Measurements from ENCODE around the gene LGALS1. TPM values are rescaled to one million over a fixed set of nuclear protein-coding genes. Genes with fewer than 3 reads are reported as not detected.

The LGALS1 gene
- total and polyA plus RNA-seq, 9 of the 15 experiments (the other 6 are each of a cell fraction or from before 2014, with no cell fraction given): 160 to 800 (median 330) TPM

GRCh38 chr22:37634417-37634924, 41.0 kb upstream of the LGALS1 start (continued):
- TF ChIP-seq MNT (conservative IDR thresholded peaks at IDR 0.05) (no peak), GTF2F1 (IDR thresholded peaks at IDR 0.05; ENCODE audit: low read depth, low read length) (no peak)

DNA sequence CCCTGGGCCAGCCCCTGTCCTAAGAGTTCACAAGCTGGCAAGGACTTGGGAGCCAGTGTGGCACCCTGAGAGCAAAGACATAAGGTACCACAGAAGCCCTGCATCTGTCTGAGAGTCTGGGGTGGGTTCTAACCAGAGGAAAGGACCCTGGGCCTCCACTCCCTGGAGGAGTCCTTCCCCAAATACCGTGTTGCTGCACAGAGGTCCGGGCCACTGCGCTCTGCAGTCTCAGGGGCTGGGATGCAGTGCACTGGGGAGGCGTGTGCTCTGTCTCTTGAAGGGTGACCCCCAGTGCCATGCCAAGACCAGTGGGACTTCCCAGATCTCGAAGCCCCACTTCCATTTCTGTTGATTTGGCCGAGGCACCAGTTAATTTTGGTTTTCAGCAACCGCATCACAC, 40.3 kb upstream of the LGALS1 start:
- 90% methylated on average over 7 of the region's 7 CpGs for WGBS (ENCODE audit: insufficient coverage, low coverage, missing lambda C conversion rate)
- H3K4me2 ChIP-seq (ENCODE audit: insufficient read depth, low read length): no peak overlapping the region
- no peaks in the 10 kb centered on the region for H3K27me3 ChIP-seq (ENCODE audit: control insufficient read depth in 2 of 2, insufficient read depth in 2 of 2, low read length in 2 of 2)
- no peaks in the 10 kb centered on the region for H3K9me3 ChIP-seq (replicated peaks; ENCODE audit: control insufficient read depth, insufficient read depth, low read depth, low read length)
- H2AFZ ChIP-seq (ENCODE audit: low read depth, low read length): no peak overlapping the region
- H3K9ac ChIP-seq (ENCODE audit: insufficient read depth in 1 of 2, low read depth in 2 of 2, low read length in 2 of 2): peak overlapping the region in 1 of 2 experiments; percentile 61; a peak in 1 of 4 replicates
- DNase-seq (ENCODE audit: extremely low read depth in 1 of 4, low spot score in 3 of 4): no peak
- no TSS peak for BruUV-seq (replicated peaks)
- peaks cover 4% of the 10 kb centered on the region for H3K79me2 ChIP-seq (ENCODE audit: control insufficient read depth, insufficient read depth, low read length)
- ChIA-PET POLR2A (interaction anchor here (0.7 to 1.6 kb wide), 2 partner anchors 9 to 26 kb away, joined by 5 read pairs; no protein-coding TSS in a partner anchor), CTCF (ENCODE audit: low intra/inter-chr PET ratio) (no interaction called here)
- H3K36me3 ChIP-seq (ENCODE audit: control insufficient read depth, insufficient read depth, low read length): peaks cover 20% of the 10 kb centered on the region; the same call in 2 of the 3 replicates
- FAIRE-seq: no peak
- no peak for ATAC-seq
- intact Hi-C loops (cut with micrococcal nuclease): no loop called here
- no peak overlapping the region for H3K27ac ChIP-seq (ENCODE audit: extremely low read depth, low read depth, low read length)
- H3K4me1 ChIP-seq (replicated peaks in 1 of 2; ENCODE audit: control insufficient read depth in 2 of 2, insufficient read depth in 2 of 2, low read length in 2 of 2): peaks cover 40 to 83% of the 10 kb centered on the region in 2 experiments
- no peak for TF ChIP-seq HDGF (IDR thresholded peaks at IDR 0.05)
- TF ChIP-seq ZNF174 (CRISPR knock-in tag; IDR thresholded peaks at IDR 0.05): no peak
- TF ChIP-seq POLR2G (IDR thresholded peaks at IDR 0.05; ENCODE audit: low read depth, low read length): 0 out of 2 replicates have a peak, but pooled peaks have one; percentile 20
- no peaks in the 10 kb centered on the region for H3K9me1 ChIP-seq (ENCODE audit: control insufficient read depth, insufficient read depth, low read length)
- no peaks in the 10 kb centered on the region for H4K20me1 ChIP-seq (replicated peaks; ENCODE audit: control insufficient read depth, insufficient read depth, low read length)
- H3K4me3 ChIP-seq: no peak overlapping the region
- in situ Hi-C loops (cut with MboI): no loop called here

Data from K562 (cell line).